ENCODE data around the gene KRTAP4-9. TPM values are rescaled to one million over a fixed set of nuclear protein-coding genes. Genes with fewer than 3 reads are reported as not detected.

Gene KRTAP4-9
- polyA plus RNA-seq, 2 of the 4 experiments (the other 2 are of a cell fraction) = not detected

Other genes with a start within 250 kb of the KRTAP4-9 start
Only the 30 nearest of the 39 such genes appear.
- gene KRT39, start 138.4 kb upstream of the KRTAP4-9 start, polyA plus RNA-seq (2011; rRNA removed) = not detected in 2 replicates
- not detected in 3 replicates for gene KRT39, start 138.4 kb upstream of the KRTAP4-9 start, polyA plus RNA-seq (2017; fragmentation: RNase III; extraction: RNeasy Plus Mini Kit Qiagen cat#74134 plus additional on column Dnase treatment)
- not detected in 2 replicates for gene KRT40, start 121.1 kb upstream of the KRTAP4-9 start, polyA plus RNA-seq (2011; rRNA removed)
- not detected in 3 replicates for gene KRT40, start 121.1 kb upstream of the KRTAP4-9 start, polyA plus RNA-seq (2017; fragmentation: RNase III; extraction: RNeasy Plus Mini Kit Qiagen cat#74134 plus additional on column Dnase treatment)
- not detected in 2 replicates for gene KRTAP3-3, start 111.2 kb upstream of the KRTAP4-9 start, polyA plus RNA-seq (2011; rRNA removed)
- gene KRTAP3-3, start 111.2 kb upstream of the KRTAP4-9 start, polyA plus RNA-seq (2017; fragmentation: RNase III; extraction: RNeasy Plus Mini Kit Qiagen cat#74134 plus additional on column Dnase treatment) = not detected in 3 replicates
- not detected in 2 replicates for gene KRTAP3-2, start 105.5 kb upstream of the KRTAP4-9 start, polyA plus RNA-seq (2011; rRNA removed)
- not detected in 3 replicates for gene KRTAP3-2, start 105.5 kb upstream of the KRTAP4-9 start, polyA plus RNA-seq (2017; fragmentation: RNase III; extraction: RNeasy Plus Mini Kit Qiagen cat#74134 plus additional on column Dnase treatment)
- gene KRTAP3-1, start 96.3 kb upstream of the KRTAP4-9 start, polyA plus RNA-seq (2011; rRNA removed) = not detected in 2 replicates
- not detected in 3 replicates for gene KRTAP3-1, start 96.3 kb upstream of the KRTAP4-9 start, polyA plus RNA-seq (2017; fragmentation: RNase III; extraction: RNeasy Plus Mini Kit Qiagen cat#74134 plus additional on column Dnase treatment)
- not detected in 2 replicates for gene KRTAP1-5, start 78.2 kb upstream of the KRTAP4-9 start, polyA plus RNA-seq (2011; rRNA removed)
- not detected in 3 replicates for gene KRTAP1-5, start 78.2 kb upstream of the KRTAP4-9 start, polyA plus RNA-seq (2017; fragmentation: RNase III; extraction: RNeasy Plus Mini Kit Qiagen cat#74134 plus additional on column Dnase treatment)
- gene KRTAP1-4, start 75.2 kb upstream of the KRTAP4-9 start, polyA plus RNA-seq (2011; rRNA removed) = not detected in 2 replicates
- gene KRTAP1-4, start 75.2 kb upstream of the KRTAP4-9 start, polyA plus RNA-seq (2017; fragmentation: RNase III; extraction: RNeasy Plus Mini Kit Qiagen cat#74134 plus additional on column Dnase treatment) = not detected in 3 replicates
- gene KRTAP1-3, start 70.5 kb upstream of the KRTAP4-9 start, polyA plus RNA-seq (2011; rRNA removed) = not detected in 2 replicates
- gene KRTAP1-3, start 70.5 kb upstream of the KRTAP4-9 start, polyA plus RNA-seq (2017; fragmentation: RNase III; extraction: RNeasy Plus Mini Kit Qiagen cat#74134 plus additional on column Dnase treatment) = not detected in 3 replicates
- not detected in 2 replicates for gene KRTAP1-1, start 63.9 kb upstream of the KRTAP4-9 start, polyA plus RNA-seq (2011; rRNA removed)
- gene KRTAP1-1, start 63.9 kb upstream of the KRTAP4-9 start, polyA plus RNA-seq (2017; fragmentation: RNase III; extraction: RNeasy Plus Mini Kit Qiagen cat#74134 plus additional on column Dnase treatment) = not detected in 3 replicates
- gene KRTAP2-1, start 58.1 kb upstream of the KRTAP4-9 start, polyA plus RNA-seq (2011; rRNA removed) = not detected in 2 replicates
- not detected in 3 replicates for gene KRTAP2-1, start 58.1 kb upstream of the KRTAP4-9 start, polyA plus RNA-seq (2017; fragmentation: RNase III; extraction: RNeasy Plus Mini Kit Qiagen cat#74134 plus additional on column Dnase treatment)
- not detected in 2 replicates for gene KRTAP2-2, start 50.2 kb upstream of the KRTAP4-9 start, polyA plus RNA-seq (2011; rRNA removed)
- not detected in 3 replicates for gene KRTAP2-2, start 50.2 kb upstream of the KRTAP4-9 start, polyA plus RNA-seq (2017; fragmentation: RNase III; extraction: RNeasy Plus Mini Kit Qiagen cat#74134 plus additional on column Dnase treatment)
- gene KRTAP2-3, start 45.3 kb upstream of the KRTAP4-9 start, polyA plus RNA-seq (2011; rRNA removed) = not detected in 2 replicates
- gene KRTAP2-3, start 45.3 kb upstream of the KRTAP4-9 start, polyA plus RNA-seq (2017; fragmentation: RNase III; extraction: RNeasy Plus Mini Kit Qiagen cat#74134 plus additional on column Dnase treatment) = 0.10 TPM in 1 of 3 replicates, not detected in the others
- gene KRTAP2-4, start 39.5 kb upstream of the KRTAP4-9 start, polyA plus RNA-seq (2011; rRNA removed) = not detected in 2 replicates
- not detected in 3 replicates for gene KRTAP2-4, start 39.5 kb upstream of the KRTAP4-9 start, polyA plus RNA-seq (2017; fragmentation: RNase III; extraction: RNeasy Plus Mini Kit Qiagen cat#74134 plus additional on column Dnase treatment)
- gene KRTAP4-7, start 21.2 kb upstream of the KRTAP4-9 start, polyA plus RNA-seq (2011; rRNA removed) = not detected in 2 replicates
- not detected in 3 replicates for gene KRTAP4-7, start 21.2 kb upstream of the KRTAP4-9 start, polyA plus RNA-seq (2017; fragmentation: RNase III; extraction: RNeasy Plus Mini Kit Qiagen cat#74134 plus additional on column Dnase treatment)
- gene KRTAP4-8, start 7.2 kb upstream of the KRTAP4-9 start, polyA plus RNA-seq (2011; rRNA removed) = not detected in 2 replicates
- not detected in 3 replicates for gene KRTAP4-8, start 7.2 kb upstream of the KRTAP4-9 start, polyA plus RNA-seq (2017; fragmentation: RNase III; extraction: RNeasy Plus Mini Kit Qiagen cat#74134 plus additional on column Dnase treatment)
- gene KRTAP4-16, start 3.2 kb upstream of the KRTAP4-9 start, polyA plus RNA-seq (2011; rRNA removed) = not detected in 2 replicates
- gene KRTAP4-16, start 3.2 kb upstream of the KRTAP4-9 start, polyA plus RNA-seq (2017; fragmentation: RNase III; extraction: RNeasy Plus Mini Kit Qiagen cat#74134 plus additional on column Dnase treatment) = not detected in 3 replicates
- not detected in 2 replicates for gene KRTAP4-11, start 13.0 kb downstream of the KRTAP4-9 start, polyA plus RNA-seq (2011; rRNA removed)
- gene KRTAP4-11, start 13.0 kb downstream of the KRTAP4-9 start, polyA plus RNA-seq (2017; fragmentation: RNase III; extraction: RNeasy Plus Mini Kit Qiagen cat#74134 plus additional on column Dnase treatment) = not detected in 3 replicates
- not detected in 2 replicates for gene KRTAP4-12, start 18.8 kb downstream of the KRTAP4-9 start, polyA plus RNA-seq (2011; rRNA removed)
- gene KRTAP4-12, start 18.8 kb downstream of the KRTAP4-9 start, polyA plus RNA-seq (2017; fragmentation: RNase III; extraction: RNeasy Plus Mini Kit Qiagen cat#74134 plus additional on column Dnase treatment) = not detected in 3 replicates
- gene KRTAP4-6, start 35.2 kb downstream of the KRTAP4-9 start, polyA plus RNA-seq (2011; rRNA removed) = not detected in 2 replicates
- gene KRTAP4-6, start 35.2 kb downstream of the KRTAP4-9 start, polyA plus RNA-seq (2017; fragmentation: RNase III; extraction: RNeasy Plus Mini Kit Qiagen cat#74134 plus additional on column Dnase treatment) = not detected in 3 replicates
- gene KRTAP4-5, start 44.4 kb downstream of the KRTAP4-9 start, polyA plus RNA-seq (2011; rRNA removed) = not detected in 2 replicates
- not detected in 3 replicates for gene KRTAP4-5, start 44.4 kb downstream of the KRTAP4-9 start, polyA plus RNA-seq (2017; fragmentation: RNase III; extraction: RNeasy Plus Mini Kit Qiagen cat#74134 plus additional on column Dnase treatment)
- not detected in 2 replicates for gene KRTAP4-4, start 55.4 kb downstream of the KRTAP4-9 start, polyA plus RNA-seq (2011; rRNA removed)
- gene KRTAP4-4, start 55.4 kb downstream of the KRTAP4-9 start, polyA plus RNA-seq (2017; fragmentation: RNase III; extraction: RNeasy Plus Mini Kit Qiagen cat#74134 plus additional on column Dnase treatment) = not detected in 3 replicates
- gene KRTAP4-3, start 62.8 kb downstream of the KRTAP4-9 start, polyA plus RNA-seq (2011; rRNA removed) = not detected in 2 replicates
- not detected in 3 replicates for gene KRTAP4-3, start 62.8 kb downstream of the KRTAP4-9 start, polyA plus RNA-seq (2017; fragmentation: RNase III; extraction: RNeasy Plus Mini Kit Qiagen cat#74134 plus additional on column Dnase treatment)
- gene KRTAP4-2, start 72.8 kb downstream of the KRTAP4-9 start, polyA plus RNA-seq (2011; rRNA removed) = not detected in 2 replicates
- not detected in 3 replicates for gene KRTAP4-2, start 72.8 kb downstream of the KRTAP4-9 start, polyA plus RNA-seq (2017; fragmentation: RNase III; extraction: RNeasy Plus Mini Kit Qiagen cat#74134 plus additional on column Dnase treatment)
- gene KRTAP4-1, start 79.5 kb downstream of the KRTAP4-9 start, polyA plus RNA-seq (2011; rRNA removed) = 0.32 TPM in 2 replicates
- gene KRTAP4-1, start 79.5 kb downstream of the KRTAP4-9 start, polyA plus RNA-seq (2017; fragmentation: RNase III; extraction: RNeasy Plus Mini Kit Qiagen cat#74134 plus additional on column Dnase treatment) = 0.12 TPM in 2 of 3 replicates, not detected in the other
- gene KRTAP9-1, start 84.5 kb downstream of the KRTAP4-9 start, polyA plus RNA-seq (2011; rRNA removed) = not detected in 2 replicates
- not detected in 3 replicates for gene KRTAP9-1, start 84.5 kb downstream of the KRTAP4-9 start, polyA plus RNA-seq (2017; fragmentation: RNase III; extraction: RNeasy Plus Mini Kit Qiagen cat#74134 plus additional on column Dnase treatment)
- gene KRTAP9-2, start 121.3 kb downstream of the KRTAP4-9 start, polyA plus RNA-seq (2011; rRNA removed) = not detected in 2 replicates
- not detected in 3 replicates for gene KRTAP9-2, start 121.3 kb downstream of the KRTAP4-9 start, polyA plus RNA-seq (2017; fragmentation: RNase III; extraction: RNeasy Plus Mini Kit Qiagen cat#74134 plus additional on column Dnase treatment)
- not detected in 2 replicates for gene KRTAP9-3, start 127.1 kb downstream of the KRTAP4-9 start, polyA plus RNA-seq (2011; rRNA removed)
- not detected in 3 replicates for gene KRTAP9-3, start 127.1 kb downstream of the KRTAP4-9 start, polyA plus RNA-seq (2017; fragmentation: RNase III; extraction: RNeasy Plus Mini Kit Qiagen cat#74134 plus additional on column Dnase treatment)
- gene KRTAP9-8, start 132.6 kb downstream of the KRTAP4-9 start, polyA plus RNA-seq (2011; rRNA removed) = not detected in 2 replicates
- gene KRTAP9-8, start 132.6 kb downstream of the KRTAP4-9 start, polyA plus RNA-seq (2017; fragmentation: RNase III; extraction: RNeasy Plus Mini Kit Qiagen cat#74134 plus additional on column Dnase treatment) = not detected in 3 replicates
- not detected in 2 replicates for gene KRTAP9-4, start 144.3 kb downstream of the KRTAP4-9 start, polyA plus RNA-seq (2011; rRNA removed)
- gene KRTAP9-4, start 144.3 kb downstream of the KRTAP4-9 start, polyA plus RNA-seq (2017; fragmentation: RNase III; extraction: RNeasy Plus Mini Kit Qiagen cat#74134 plus additional on column Dnase treatment) = not detected in 3 replicates
- gene KRTAP9-9, start 150.0 kb downstream of the KRTAP4-9 start, polyA plus RNA-seq (2011; rRNA removed) = not detected in 2 replicates
- not detected in 3 replicates for gene KRTAP9-9, start 150.0 kb downstream of the KRTAP4-9 start, polyA plus RNA-seq (2017; fragmentation: RNase III; extraction: RNeasy Plus Mini Kit Qiagen cat#74134 plus additional on column Dnase treatment)